H9 (cell line): Measurements from ENCODE around the gene PKD2L1. TPM values are rescaled to one million over a fixed set of nuclear protein-coding genes. Genes with fewer than 3 reads are reported as not detected.

Experiments used
- DNase-seq: peaks from one replicate; pipeline ENCODE4 v3.0.0-alpha.2; 2017
- H2AFZ ChIP-seq: one replicate; pipeline ENCODE4 v1.6.1; 2013; ENCODE audit warnings: mild to moderate bottlenecking, low read length, control low read depth, moderate library complexity
- H2AK5ac ChIP-seq: 2 replicates; pipeline ENCODE4 v1.6.1; 2013; ENCODE audit warnings: low read length, control low read depth, mixed read lengths; ENCODE audit not compliant: insufficient read length
- H2BK120ac ChIP-seq: one replicate; pipeline ENCODE4 v1.6.1; 2013; ENCODE audit warnings: low read depth, mild to moderate bottlenecking, low read length, control low read depth, inconsistent platforms; ENCODE audit not compliant: poor library complexity, severe bottlenecking
- H2BK12ac ChIP-seq: 2 replicates; pipeline ENCODE4 v1.6.1; 2013; ENCODE audit warnings: low read length, control low read depth, mixed read lengths, low read depth; ENCODE audit not compliant: insufficient read length
- H2BK15ac ChIP-seq: 2 replicates; pipeline ENCODE4 v1.6.1; 2013; ENCODE audit warnings: low read depth, low read length, control low read depth
- H2BK20ac ChIP-seq: one replicate; pipeline ENCODE4 v1.6.1; 2013; ENCODE audit warnings: low read depth, mild to moderate bottlenecking, low read length, control low read depth, inconsistent platforms; ENCODE audit not compliant: poor library complexity, severe bottlenecking
- H2BK5ac ChIP-seq: 2 replicates; pipeline ENCODE4 v1.6.1; 2013; ENCODE audit warnings: low read length, control low read depth, mixed read lengths; ENCODE audit not compliant: insufficient read length
- H3K14ac ChIP-seq: 2 replicates; pipeline ENCODE4 v1.6.1; 2013; ENCODE audit warnings: low read length, control low read depth; ENCODE audit not compliant: insufficient read depth
- H3K18ac ChIP-seq: 2 replicates; pipeline ENCODE4 v1.6.1; 2013; ENCODE audit warnings: low read depth, mild to moderate bottlenecking, mixed read lengths, low read length, control low read depth; ENCODE audit not compliant: insufficient read length
- H3K23ac ChIP-seq: 2 replicates; pipeline ENCODE4 v1.6.1; 2013; ENCODE audit warnings: low read length, control low read depth, mixed read lengths, low read depth; ENCODE audit not compliant: insufficient read length
- H3K23me2 ChIP-seq: 2 replicates; pipeline ENCODE4 v1.6.1; 2013; ENCODE audit warnings: low read depth, mild to moderate bottlenecking, mixed read lengths, low read length, control low read depth; ENCODE audit not compliant: insufficient read length, poor library complexity, severe bottlenecking
- H3K27ac ChIP-seq: 2 replicates; pipeline ENCODE4 v1.5.1; 2013; ENCODE audit warnings: low read length, control low read depth, mixed read lengths, low read depth; ENCODE audit not compliant: insufficient read length
- H3K27me3 ChIP-seq: 2 replicates; pipeline ENCODE4 v1.6.1; 2013; ENCODE audit warnings: low read length, control low read depth, inconsistent platforms; ENCODE audit not compliant: insufficient read depth
- H3K4ac ChIP-seq: 2 replicates; pipeline ENCODE4 v1.6.1; 2013; ENCODE audit warnings: low read depth, mild to moderate bottlenecking, control low read depth, inconsistent platforms, low read length, moderate library complexity
- H3K4me1 ChIP-seq: 2 replicates; pipeline ENCODE4 v1.6.1; 2013; ENCODE audit warnings: low read length, control low read depth, inconsistent platforms; ENCODE audit not compliant: insufficient read depth
- H3K4me2 ChIP-seq: 2 replicates; pipeline ENCODE4 v1.6.1; 2013; ENCODE audit warnings: low read length, control low read depth, mixed read lengths; ENCODE audit not compliant: insufficient read length, insufficient read depth
- H3K56ac ChIP-seq: 2 replicates; pipeline ENCODE4 v1.6.1; 2013; ENCODE audit warnings: low read depth, mild to moderate bottlenecking, mixed read lengths, low read length, control low read depth; ENCODE audit not compliant: insufficient read length
- H3K79me1 ChIP-seq: 2 replicates; pipeline ENCODE4 v1.6.1; 2013; ENCODE audit warnings: low read depth, mild to moderate bottlenecking, moderate library complexity, low read length, control low read depth, inconsistent platforms; ENCODE audit not compliant: insufficient read depth, poor library complexity, severe bottlenecking
- H3K79me2 ChIP-seq: 2 replicates; pipeline ENCODE4 v1.6.1; 2013; ENCODE audit warnings: low read length, control low read depth, inconsistent platforms; ENCODE audit not compliant: insufficient read depth
- H3K9ac ChIP-seq: 2 replicates; pipeline ENCODE4 v1.6.1; 2013; ENCODE audit warnings: low read length, control low read depth, mixed read lengths; ENCODE audit not compliant: insufficient read length; ENCODE audit errors: extremely low read depth
- H3K9me3 ChIP-seq: one replicate; pipeline ENCODE4 v1.6.1; 2013; ENCODE audit warnings: low read depth, low read length, inconsistent platforms; ENCODE audit not compliant: control insufficient read depth
- H3T11ph ChIP-seq: one replicate; pipeline ENCODE4 v1.6.1; 2013; ENCODE audit warnings: mild to moderate bottlenecking, low read length, control low read depth, inconsistent platforms
- H4K20me1 ChIP-seq: one replicate; pipeline ENCODE4 v1.6.1; 2013; ENCODE audit not compliant: control insufficient read depth, insufficient read length, insufficient read depth
- H4K5ac ChIP-seq: 2 replicates; pipeline ENCODE4 v1.6.1; 2013; ENCODE audit warnings: low read depth, mild to moderate bottlenecking, mixed read lengths, low read length, control low read depth; ENCODE audit not compliant: insufficient read length
- H4K8ac ChIP-seq: replicated peaks from 2 replicates; pipeline ENCODE4 v1.6.1; 2013; ENCODE audit warnings: low read length, control low read depth, mixed read lengths, low read depth; ENCODE audit not compliant: insufficient read length
- H4K91ac ChIP-seq: 2 replicates; pipeline ENCODE4 v1.6.1; 2013; ENCODE audit warnings: low read depth, mild to moderate bottlenecking, moderate library complexity, mixed read lengths, low read length, control low read depth; ENCODE audit not compliant: insufficient read length
- H3K27ac Mint-ChIP-seq, 3 experiments: 2 replicates in 2 of 3; 3 replicates in 1 of 3; pipeline ENCODE4 v1.8.0; 2020 to 2021; ENCODE audit warnings: mixed read lengths in 3 of 3, mild to moderate bottlenecking in 1 of 3, moderate library complexity in 1 of 3
- H3K27me3 Mint-ChIP-seq: 2 replicates; pipeline ENCODE4 v1.8.0; 2021; ENCODE audit warnings: low read depth, mild to moderate bottlenecking, moderate library complexity, mixed read lengths
- H3K36me3 Mint-ChIP-seq, 3 experiments: 2 replicates in 2 of 3; 3 replicates in 1 of 3; pipeline ENCODE4 v1.8.0; 2020 to 2021; ENCODE audit warnings: low read depth in 3 of 3, mixed read lengths in 3 of 3; ENCODE audit not compliant: insufficient read depth in 1 of 3
- H3K4me1 Mint-ChIP-seq, 2 experiments: 2 replicates each; pipeline ENCODE4 v1.8.0; 2020; ENCODE audit warnings: mixed read lengths in 2 of 2
- H3K4me3 Mint-ChIP-seq, 2 experiments: 2 replicates in 1 of 2; 3 replicates in 1 of 2; pipeline ENCODE4 v1.8.0; 2020 to 2021; ENCODE audit warnings: mild to moderate bottlenecking in 2 of 2, mixed read lengths in 2 of 2, moderate library complexity in 1 of 2
- H3K9me3 Mint-ChIP-seq, 2 experiments: 2 replicates in 1 of 2; 3 replicates in 1 of 2; pipeline ENCODE4 v1.8.0; 2020; ENCODE audit warnings: mild to moderate bottlenecking in 2 of 2, mixed read lengths in 2 of 2, moderate library complexity in 1 of 2
- WGBS: extraction: QIAGEN DNeasy Blood & Tissue Kit; methylation state at CpG from one replicate; pipeline ENCODE4 v1.1.7; 2013; ENCODE audit warnings: missing lambda C conversion rate, low lambda C conversion rate, mixed read lengths; ENCODE audit not compliant: insufficient read length; ENCODE audit errors: extremely low coverage; 5-methylcytosine and 5-hydroxymethylcytosine counted together
- total RNA-seq: library from RNA; stranded (reverse); gene quantifications from 2 replicates; pipeline ENCODE4 v1.2.1, GENCODE V29; 2021
- TF ChIP-seq, protein P1 (sequence below): fragments of 200-600 bp; sonication (generic); conservative IDR thresholded peaks from 3 replicates; pipeline ENCODE4 v1.8.0; 2021; ENCODE audit warnings: antibody characterized with exemption, mild to moderate bottlenecking

Gene PKD2L1
- total RNA-seq, 1 experiment from 2014 or later, result 0.20 TPM

DNA sequence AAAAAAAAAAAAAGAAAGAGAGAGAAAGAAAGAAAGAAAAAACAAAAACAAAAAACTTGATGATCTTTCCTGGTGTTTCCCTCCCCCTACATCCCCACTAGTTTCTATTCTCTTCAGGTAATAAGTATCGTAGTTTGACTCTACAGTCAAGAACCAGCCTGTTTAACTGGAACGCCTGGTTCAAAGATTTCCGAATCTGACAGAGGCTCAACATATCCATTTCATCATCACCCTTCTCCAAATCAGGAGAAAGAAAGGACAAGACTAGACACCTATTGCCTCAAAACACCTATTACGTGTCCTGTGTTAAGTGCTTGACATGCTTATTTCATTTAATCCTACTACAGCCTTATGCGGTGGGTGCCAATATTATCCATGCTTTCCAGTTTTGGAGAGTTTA is 23.2 kb downstream of the PKD2L1 start:
- no peak overlapping the region for H3K27ac ChIP-seq
- Mint-ChIP-seq H3K9me3 (peaks cover 2 to 3% of the 10 kb centered on the region in 2 experiments; a peak in 3 of 5 replicates), H3K4me3 (no peak overlapping the region), H3K27me3 (peaks cover 27% of the 10 kb centered on the region), H3K4me1 (peaks cover 7 to 9% of the 10 kb centered on the region in 2 experiments), H3K36me3 (no peaks in the 10 kb centered on the region), H3K27ac (no peak overlapping the region)
- no peak overlapping the region for H2BK5ac ChIP-seq
- H3K4me1 ChIP-seq, result no peaks in the 10 kb centered on the region; the same call in 1 of the 2 replicates
- no peaks in the 10 kb centered on the region for H3K79me2 ChIP-seq
- H3K27me3 ChIP-seq, result no peaks in the 10 kb centered on the region
- no peak overlapping the region for H3T11ph ChIP-seq
- H3K18ac ChIP-seq, result no peak overlapping the region
- H3K4ac ChIP-seq, result no peak overlapping the region
- no CpG with 5 or more reads among the region's 5 CpGs for WGBS
- H2AK5ac ChIP-seq, result no peak overlapping the region
- H3K79me1 ChIP-seq, result no peaks in the 10 kb centered on the region
- no peak overlapping the region for H2AFZ ChIP-seq
- H2BK120ac ChIP-seq, result no peak overlapping the region
- H4K91ac ChIP-seq, result no peak overlapping the region
- no peak overlapping the region for H4K5ac ChIP-seq
- DNase-seq, result no peak
- H3K4me2 ChIP-seq, result no peak overlapping the region
- H4K20me1 ChIP-seq, result no peaks in the 10 kb centered on the region
- H4K8ac ChIP-seq, result no peak overlapping the region
- no peaks in the 10 kb centered on the region for H3K9me3 ChIP-seq
- no peak overlapping the region for H2BK20ac ChIP-seq
- H2BK15ac ChIP-seq, result no peak overlapping the region
- H3K23me2 ChIP-seq, result no peaks in the 10 kb centered on the region
- no peak overlapping the region for H3K9ac ChIP-seq
- TF ChIP-seq, protein P1, sequence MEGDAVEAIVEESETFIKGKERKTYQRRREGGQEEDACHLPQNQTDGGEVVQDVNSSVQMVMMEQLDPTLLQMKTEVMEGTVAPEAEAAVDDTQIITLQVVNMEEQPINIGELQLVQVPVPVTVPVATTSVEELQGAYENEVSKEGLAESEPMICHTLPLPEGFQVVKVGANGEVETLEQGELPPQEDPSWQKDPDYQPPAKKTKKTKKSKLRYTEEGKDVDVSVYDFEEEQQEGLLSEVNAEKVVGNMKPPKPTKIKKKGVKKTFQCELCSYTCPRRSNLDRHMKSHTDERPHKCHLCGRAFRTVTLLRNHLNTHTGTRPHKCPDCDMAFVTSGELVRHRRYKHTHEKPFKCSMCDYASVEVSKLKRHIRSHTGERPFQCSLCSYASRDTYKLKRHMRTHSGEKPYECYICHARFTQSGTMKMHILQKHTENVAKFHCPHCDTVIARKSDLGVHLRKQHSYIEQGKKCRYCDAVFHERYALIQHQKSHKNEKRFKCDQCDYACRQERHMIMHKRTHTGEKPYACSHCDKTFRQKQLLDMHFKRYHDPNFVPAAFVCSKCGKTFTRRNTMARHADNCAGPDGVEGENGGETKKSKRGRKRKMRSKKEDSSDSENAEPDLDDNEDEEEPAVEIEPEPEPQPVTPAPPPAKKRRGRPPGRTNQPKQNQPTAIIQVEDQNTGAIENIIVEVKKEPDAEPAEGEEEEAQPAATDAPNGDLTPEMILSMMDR, result no peak
- no peak overlapping the region for H3K14ac ChIP-seq
- no peak overlapping the region for H3K23ac ChIP-seq
- H3K56ac ChIP-seq, result no peak overlapping the region
- no peak overlapping the region for H2BK12ac ChIP-seq
